GM23338 (cell line): ENCODE data around the gene ALDH2. TPM values are rescaled to one million over a fixed set of nuclear protein-coding genes. Genes with fewer than 3 reads are reported as not detected.

Experiments used
- microRNA-seq: library from miRNA; unstranded; fragments of <30 nt; microRNA quantifications from one replicate; pipeline ENCODE4, GENCODE V29; 2017
- polyA plus RNA-seq: library from polyadenylated mRNA; unstranded; fragments of >200 nt; fragmentation: Nextera tagmentation; extraction: Ambion mirVana; gene quantifications from 2 replicates; pipeline ENCODE4 v1.2.1, GENCODE V29; 2016
- small RNA-seq: library from RNA; depleted of rRNA; stranded (forward); fragments of <200 nt; gene quantifications from one replicate; pipeline ENCODE3, GENCODE V24; 2014; ENCODE audit warnings: low replicate concordance
- total RNA-seq: library from RNA; depleted of rRNA; stranded (reverse); fragments of >200 nt; shearing (Covaris generic); gene quantifications from 2 replicates; pipeline ENCODE4 v1.2.3, GENCODE V29; 2014; rRNA removed

ALDH2 gene
- total and polyA plus RNA-seq, 2 experiments from 2014 or later = 14.9 to 50.5 TPM

Small RNAs within 50 kb of the gene (microRNA-seq; reads per million reads assigned to microRNA genes)
- not detected for gene MIR6761

Small RNAs within 50 kb of the gene (small RNA-seq; reads per million reads assigned to genes)
- gene MIR6761 = not detected

Other genes starting within 250 kb of the ALDH2 start
- 44.8 and 52.9 TPM in 2 replicates for gene ATXN2, start 167.6 kb upstream of the ALDH2 start, total RNA-seq
- gene ATXN2, start 167.6 kb upstream of the ALDH2 start, polyA plus RNA-seq = 59.5 and 61.0 TPM in 2 replicates
- gene BRAP, start 81.0 kb upstream of the ALDH2 start, total RNA-seq = 17.2 and 19.4 TPM in 2 replicates
- 13.6 and 14.9 TPM in 2 replicates for gene BRAP, start 81.0 kb upstream of the ALDH2 start, polyA plus RNA-seq
- 23.1 and 24.4 TPM in 2 replicates for gene ACAD10, start 80.9 kb upstream of the ALDH2 start, total RNA-seq
- gene ACAD10, start 80.9 kb upstream of the ALDH2 start, polyA plus RNA-seq = 15.4 and 16.3 TPM in 2 replicates
- gene MAPKAPK5, start 75.3 kb downstream of the ALDH2 start, total RNA-seq = 77.0 and 107 TPM in 2 replicates
- gene MAPKAPK5, start 75.3 kb downstream of the ALDH2 start, polyA plus RNA-seq = 39.6 and 41.5 TPM in 2 replicates
- gene TMEM116, start 246.2 kb downstream of the ALDH2 start, total RNA-seq = 8.0 and 12.0 TPM in 2 replicates
- 6.6 and 10.4 TPM in 2 replicates for gene TMEM116, start 246.2 kb downstream of the ALDH2 start, polyA plus RNA-seq
- gene ERP29, start 246.5 kb downstream of the ALDH2 start, total RNA-seq = 90.7 and 91.1 TPM in 2 replicates
- 166 and 173 TPM in 2 replicates for gene ERP29, start 246.5 kb downstream of the ALDH2 start, polyA plus RNA-seq